HG03354 (cell line): ENCODE data around the gene AFF2.

Source experiments
- ATAC-seq: cut with Tn5 transposase; IDR thresholded peaks from one replicate; pipeline ENCODE4 v1.9.1; 2021; ENCODE audit warnings: mild to moderate bottlenecking; ENCODE audit not compliant: unreplicated experiment, poor library complexity, severe bottlenecking

The AFF2 gene

GRCh38 chrX:148500423-148501385, at the start of gene AFF2:
Gene AFF2 (plus strand): TSS chrX:148500617. CDS start chrX:148501098, 481 bp downstream.
- peak; percentile 56 for ATAC-seq

- peak; percentile 45 for ATAC-seq
Observed at GRCh38 chrX:148457279-148457678, 43.1 kb upstream of the AFF2 start.

GRCh38 chrX:148459343-148459742, 41.1 kb upstream of the AFF2 start:
- peak; percentile 90 for ATAC-seq

DNA sequence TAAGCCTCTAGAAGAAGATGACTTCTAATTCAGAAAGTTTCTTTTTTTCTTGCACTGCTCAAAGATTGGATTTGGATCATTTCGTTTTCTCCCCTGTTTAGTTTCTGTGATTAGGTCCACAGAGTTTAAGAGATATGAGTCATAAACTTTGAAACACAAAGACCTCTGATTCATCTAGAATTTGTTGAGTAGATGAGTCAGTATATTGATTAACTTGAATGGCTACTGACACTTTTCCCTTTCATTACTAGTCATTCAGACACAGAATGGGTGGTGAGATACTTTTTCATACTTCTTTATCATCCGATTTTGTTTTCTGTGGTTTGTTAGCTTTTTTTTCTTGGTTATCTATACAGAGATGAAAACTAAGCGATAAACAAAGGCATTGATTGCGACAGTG, 34.1 kb upstream of the AFF2 start:
- peak; percentile 96 for ATAC-seq

DNA sequence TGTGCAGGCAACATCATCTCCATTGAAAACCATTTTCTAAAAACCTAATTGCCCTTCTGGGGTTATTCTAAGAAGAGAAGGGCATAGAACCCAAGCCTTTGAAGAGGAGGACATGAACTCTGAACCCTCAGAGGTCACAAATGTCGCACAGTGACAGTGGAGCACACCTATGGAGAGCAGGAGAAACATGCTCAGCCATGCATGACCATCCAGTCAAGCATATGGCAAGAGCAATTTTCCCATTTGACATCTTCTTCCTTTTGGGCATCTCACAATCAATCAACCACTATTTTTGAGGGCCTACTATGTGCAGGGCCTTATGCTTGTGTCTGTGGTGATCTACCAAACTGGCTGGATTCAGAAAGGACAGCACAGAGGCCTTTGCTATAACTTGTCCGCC, 30.1 kb upstream of the AFF2 start:
- no peak for ATAC-seq

DNA sequence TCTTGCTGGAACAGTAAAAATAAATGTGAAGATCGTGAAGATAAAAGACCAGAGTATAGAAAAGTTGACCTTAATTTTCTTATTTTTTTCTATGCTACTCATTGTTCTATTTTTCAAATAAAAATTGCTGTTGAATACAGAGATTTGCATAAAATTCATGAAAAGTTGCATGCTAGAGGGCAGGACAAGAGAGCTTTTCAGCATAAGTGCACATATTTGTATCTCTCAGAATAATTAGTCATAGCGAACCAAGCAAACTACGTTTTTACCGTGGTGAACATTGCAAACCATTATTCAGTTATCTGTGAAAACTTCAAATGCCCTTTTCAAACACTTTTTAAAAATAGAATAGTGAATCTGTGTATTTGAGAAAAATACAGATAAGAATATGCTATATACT, 26.4 kb upstream of the AFF2 start:
- ATAC-seq, result no peak

DNA sequence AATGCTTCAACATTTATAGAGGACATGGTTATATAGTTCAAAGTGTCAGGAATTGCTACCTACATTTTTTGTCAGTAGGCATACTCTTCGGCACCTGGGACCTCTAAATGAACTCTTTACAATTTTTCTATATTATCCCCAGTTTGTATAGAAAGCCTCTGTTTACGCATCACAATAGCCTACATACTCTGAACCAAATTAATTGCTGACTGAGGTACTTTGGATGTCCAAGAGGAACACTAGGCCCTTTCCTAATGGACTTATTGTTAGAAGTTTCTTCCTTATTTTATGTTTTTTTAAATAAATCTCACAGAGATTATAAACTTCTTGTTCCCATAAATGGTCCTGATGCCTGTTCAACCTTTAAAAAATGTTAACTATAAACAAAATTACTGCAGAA, 8.4 kb upstream of the AFF2 start:
- no peak for ATAC-seq

- no peak for ATAC-seq
Observed at GRCh38 chrX:148495176-148495575, 5.2 kb upstream of the AFF2 start.

GRCh38 chrX:148498067-148498466, 2.4 kb upstream of the AFF2 start:
- ATAC-seq, result no peak

DNA sequence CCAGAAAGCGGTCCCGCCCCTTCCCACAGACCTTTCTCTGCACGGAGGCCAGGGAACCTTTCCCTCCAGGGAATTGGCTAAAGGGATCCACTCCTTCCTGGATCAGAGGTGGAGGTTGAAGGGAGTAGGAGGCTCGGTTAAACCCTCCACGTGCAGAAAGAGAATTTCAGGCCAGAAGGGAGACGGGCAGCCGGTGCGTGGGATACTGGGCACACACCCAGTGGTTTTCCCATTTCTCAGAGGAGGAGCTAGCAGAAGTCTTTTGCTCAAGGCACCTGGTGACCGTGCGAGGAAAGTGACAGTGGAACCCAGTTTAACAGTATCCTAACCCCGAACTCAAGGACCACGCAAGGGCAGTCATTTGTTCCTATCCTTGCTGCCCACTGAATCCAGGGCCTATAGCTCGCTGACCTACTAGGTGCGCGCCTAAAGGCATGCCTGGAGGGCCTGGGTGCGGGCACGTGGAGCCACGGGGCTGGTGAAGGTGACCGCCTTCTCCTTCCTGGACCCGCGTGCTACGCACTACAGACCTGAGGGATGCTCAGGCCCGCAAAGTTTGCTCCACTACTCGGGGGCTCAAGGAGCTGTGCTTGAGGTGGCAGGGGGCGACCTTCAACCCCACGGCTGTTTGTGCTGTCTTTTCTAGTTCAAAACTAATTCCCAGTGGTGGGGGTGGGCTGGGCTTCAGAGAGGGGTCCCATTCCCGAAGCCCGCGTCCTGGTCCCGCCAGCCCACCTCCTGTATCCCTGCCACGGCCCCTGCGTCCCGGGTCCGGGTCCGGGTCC, 587 bp upstream of the AFF2 start:
- no peak for ATAC-seq

GRCh38 chrX:148501386-148502066, 1.1 kb downstream of the AFF2 start:
- ATAC-seq, result peak; percentile 16

GRCh38 chrX:148504506-148504905, 4.1 kb downstream of the AFF2 start:
- no peak for ATAC-seq

DNA sequence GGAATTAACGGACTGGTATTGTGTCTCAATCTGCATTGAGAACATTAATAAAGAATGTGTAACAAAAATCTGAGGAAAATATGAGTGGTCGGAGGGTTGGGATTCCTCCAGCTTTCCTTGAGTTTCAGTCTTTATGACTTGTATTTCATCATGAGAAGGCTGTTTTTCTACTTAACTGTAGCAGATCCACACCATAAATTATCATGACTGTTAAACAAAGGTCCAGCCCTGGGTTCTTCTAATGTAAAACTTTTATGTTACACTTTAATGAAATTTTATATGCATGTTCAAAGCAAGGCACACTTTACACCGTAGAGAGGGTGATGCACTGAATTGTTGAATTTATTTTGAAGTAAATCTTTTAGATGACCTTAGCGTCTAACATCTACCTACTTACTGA, 7.0 kb downstream of the AFF2 start:
- no peak for ATAC-seq

DNA sequence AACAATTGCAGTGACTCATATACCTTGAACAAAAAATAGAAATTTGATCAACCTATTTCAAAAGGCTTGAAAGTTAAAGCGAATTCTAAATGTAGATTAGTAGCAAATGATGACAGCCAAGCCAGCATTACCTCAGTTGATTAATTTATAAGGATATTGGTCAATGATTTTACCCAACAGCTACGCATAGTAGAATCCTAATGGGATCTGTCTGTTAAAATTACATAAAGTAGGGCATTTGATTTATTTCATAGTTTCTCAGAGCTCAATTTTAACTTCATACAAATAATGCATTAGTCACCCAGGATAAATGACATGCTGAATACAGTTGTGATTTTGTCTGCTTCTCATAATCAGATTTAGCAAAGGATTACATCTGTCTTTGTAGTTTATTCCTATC, 12.0 kb downstream of the AFF2 start:
- ATAC-seq, result no peak

- ATAC-seq, result no peak
Observed at GRCh38 chrX:148513661-148514060, 13.2 kb downstream of the AFF2 start.

DNA sequence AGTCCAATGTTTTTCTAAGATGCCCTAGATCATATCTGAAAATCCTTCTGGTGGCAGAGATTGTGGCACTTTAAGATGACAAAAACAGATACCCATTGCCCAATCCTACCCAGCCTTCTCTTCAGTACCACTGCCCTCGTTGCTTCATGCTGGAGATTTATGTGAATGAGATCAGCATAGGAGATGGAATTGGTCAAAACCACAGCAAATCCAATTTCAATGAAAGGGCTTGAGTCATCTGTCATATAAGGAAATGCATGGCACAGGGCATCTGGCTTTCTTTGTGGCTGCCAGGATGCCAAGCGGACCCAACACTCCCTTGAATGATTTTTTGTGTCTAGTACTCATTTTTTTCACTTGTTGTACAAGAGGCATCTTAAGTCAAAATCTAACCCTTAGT, 16.8 kb downstream of the AFF2 start:
- ATAC-seq, result no peak

- no peak for ATAC-seq
Observed at GRCh38 chrX:148522006-148522405, 21.6 kb downstream of the AFF2 start.

GRCh38 chrX:148523303-148524080, 23.1 kb downstream of the AFF2 start:
- no peak for ATAC-seq

DNA sequence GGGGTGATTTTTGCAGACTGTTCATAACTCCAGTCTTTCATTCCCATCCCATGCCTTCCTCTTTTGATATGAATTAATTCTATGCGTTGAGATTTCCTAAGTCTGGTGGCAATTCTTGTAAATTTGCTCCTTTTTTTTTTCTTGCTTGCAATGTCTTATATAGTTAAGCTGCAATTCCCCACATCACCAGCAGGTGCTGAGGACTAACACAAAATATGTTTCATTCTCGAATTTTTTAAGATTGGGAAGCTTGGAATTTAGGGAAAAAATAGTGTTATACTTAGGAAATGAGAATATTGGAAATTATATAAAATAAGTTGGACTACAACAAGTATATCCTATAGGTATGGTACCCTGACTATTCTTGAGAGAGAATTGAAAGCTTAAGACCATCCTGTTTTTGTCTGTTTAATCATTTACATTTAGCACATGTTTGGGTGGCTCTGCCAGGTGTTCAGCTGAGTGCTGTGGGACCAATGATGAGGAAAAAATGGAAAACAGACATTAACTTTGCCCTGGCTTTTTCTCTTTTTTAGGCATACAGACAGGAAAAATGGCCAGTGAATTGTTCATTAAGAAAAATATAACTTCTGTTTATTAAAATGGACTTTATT, 30.2 kb downstream of the AFF2 start:
- ATAC-seq, result peak; percentile 71
